Rectal smooth muscle tissue (tissue), 1 donor: ENCODE measurements around the gene KRT80.

ENCODE experiments used
- H3K27ac ChIP-seq: one replicate; pipeline ENCODE4 v1.7.0; 2013; ENCODE audit warnings: low read depth, low read length, inconsistent platforms
- H3K27me3 ChIP-seq: one replicate; pipeline ENCODE4 v1.7.0; 2013; ENCODE audit warnings: low read length; ENCODE audit not compliant: control insufficient read depth, insufficient read depth
- H3K36me3 ChIP-seq: one replicate; pipeline ENCODE4 v1.7.0; 2013; ENCODE audit warnings: low read length; ENCODE audit not compliant: control insufficient read depth, insufficient read depth
- H3K4me1 ChIP-seq: one replicate; pipeline ENCODE4 v1.7.0; 2013; ENCODE audit warnings: low read length; ENCODE audit not compliant: control insufficient read depth, insufficient read depth
- H3K4me3 ChIP-seq: one replicate; pipeline ENCODE4 v1.7.0; 2013; ENCODE audit warnings: low read length
- H3K9ac ChIP-seq: one replicate; pipeline ENCODE4 v1.7.0; 2013; ENCODE audit warnings: low read length

Gene KRT80

DNA sequence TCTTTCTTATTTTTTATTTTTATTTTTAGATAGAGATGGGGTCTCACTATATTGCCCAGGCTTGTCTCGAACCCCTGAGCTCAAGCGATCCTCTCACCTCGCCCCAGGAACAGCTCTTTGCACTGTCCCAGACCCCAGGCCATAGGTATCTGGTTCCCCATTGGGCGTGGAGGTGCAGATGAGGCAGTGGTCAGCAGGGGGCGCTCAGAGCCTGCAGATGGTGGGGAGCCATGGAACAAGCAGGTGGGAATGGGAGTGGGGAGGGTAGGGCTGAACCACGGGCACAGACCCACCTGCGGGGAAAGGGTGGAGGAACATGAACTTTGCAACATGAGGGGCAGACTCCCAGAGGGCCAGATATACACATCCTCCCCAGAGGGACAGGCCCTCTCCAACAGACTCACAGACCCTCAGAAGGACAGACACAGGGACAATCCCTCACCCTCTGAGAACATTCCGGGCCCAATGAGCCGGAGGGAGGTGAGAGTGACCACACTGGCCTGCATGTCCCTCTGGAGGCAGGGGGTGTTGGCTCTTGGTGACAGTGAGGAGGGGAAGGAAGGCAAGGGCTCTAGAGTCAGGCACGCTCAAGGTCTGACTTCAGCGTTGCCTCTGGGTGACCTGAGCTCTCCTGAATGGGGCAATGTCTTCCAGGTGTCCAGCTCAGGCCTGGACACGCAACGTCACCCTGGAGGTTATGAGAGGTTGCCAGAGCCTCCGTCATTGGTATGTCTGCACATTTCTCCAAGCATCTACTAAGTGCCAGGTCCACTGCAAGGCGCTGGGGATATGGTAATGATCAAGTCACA lies 34.9 kb downstream of the KRT80 start:
- H3K9ac ChIP-seq: no peak overlapping the region
- no peaks in the 10 kb centered on the region for H3K4me1 ChIP-seq
- H3K27me3 ChIP-seq: no peaks in the 10 kb centered on the region
- no peak overlapping the region for H3K27ac ChIP-seq
- no peaks in the 10 kb centered on the region for H3K36me3 ChIP-seq
- no peak overlapping the region for H3K4me3 ChIP-seq

DNA sequence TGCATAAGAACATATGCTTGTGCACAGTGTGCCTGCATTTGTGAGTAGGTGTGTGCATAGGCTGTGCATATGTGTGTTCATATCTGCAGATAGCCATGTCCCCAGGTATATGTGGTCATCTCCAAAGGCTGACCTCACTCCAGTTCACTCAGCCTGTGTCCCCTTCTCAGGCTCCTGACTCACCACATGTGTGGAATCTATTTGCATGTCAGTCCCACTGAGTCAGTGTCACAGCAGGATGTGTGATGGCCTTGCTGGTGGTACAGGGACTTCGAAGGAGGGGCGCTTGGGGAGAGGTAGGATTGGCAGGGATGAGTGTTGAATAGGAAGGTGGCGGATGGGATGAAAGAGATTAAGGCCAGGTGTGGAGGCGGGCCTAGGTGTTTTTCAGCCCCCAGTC lies 35.5 kb downstream of the KRT80 start:
- Histone ChIP-seq H3K4me1 (no peaks in the 10 kb centered on the region), H3K36me3 (no peaks in the 10 kb centered on the region), H3K27ac (no peak overlapping the region), H3K27me3 (no peaks in the 10 kb centered on the region), H3K4me3 (no peak overlapping the region), H3K9ac (no peak overlapping the region)

DNA sequence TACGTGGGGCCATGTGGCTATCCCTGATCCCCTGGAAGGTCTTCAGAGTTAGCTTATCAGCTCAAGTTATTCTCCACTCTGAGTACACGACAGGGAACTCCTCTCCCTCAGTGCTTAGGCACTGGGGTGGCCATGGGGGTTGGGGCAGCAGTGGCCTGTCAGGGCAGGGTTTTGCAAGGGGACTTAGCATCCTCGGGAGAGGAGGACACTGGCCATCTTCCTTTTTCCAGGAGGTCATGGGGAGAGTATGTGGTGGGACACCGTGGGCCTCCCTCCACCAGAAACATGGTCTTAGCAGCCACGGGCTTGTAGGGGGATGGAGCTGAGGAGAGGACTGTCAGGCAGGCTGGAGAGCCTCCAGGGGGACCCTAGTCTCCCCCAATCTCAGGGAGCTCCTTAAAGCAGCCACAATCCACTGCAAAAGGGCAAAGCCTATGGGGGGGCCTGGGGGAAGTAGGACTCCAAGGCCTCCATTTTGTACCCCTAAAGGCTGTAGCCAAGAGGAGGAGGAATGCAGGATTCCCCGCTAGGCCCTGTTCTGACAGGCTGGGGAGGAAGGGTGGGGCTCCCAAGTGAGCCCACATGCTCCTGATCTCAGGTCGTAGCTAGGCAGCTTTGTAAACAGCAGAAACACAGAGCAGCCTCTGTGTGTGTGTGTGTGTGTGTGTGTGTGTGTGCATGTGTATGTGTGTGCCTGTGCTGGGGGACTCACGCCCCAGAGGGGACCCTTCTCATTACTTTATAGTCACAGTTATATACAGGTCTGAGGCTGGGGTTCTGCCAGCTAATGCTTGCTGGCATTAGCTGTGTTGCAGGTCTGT lies 36.6 kb downstream of the KRT80 start:
- Histone ChIP-seq H3K4me3 (no peak overlapping the region), H3K27me3 (no peaks in the 10 kb centered on the region), H3K4me1 (no peaks in the 10 kb centered on the region), H3K36me3 (no peaks in the 10 kb centered on the region), H3K9ac (no peak overlapping the region), H3K27ac (no peak overlapping the region)

DNA sequence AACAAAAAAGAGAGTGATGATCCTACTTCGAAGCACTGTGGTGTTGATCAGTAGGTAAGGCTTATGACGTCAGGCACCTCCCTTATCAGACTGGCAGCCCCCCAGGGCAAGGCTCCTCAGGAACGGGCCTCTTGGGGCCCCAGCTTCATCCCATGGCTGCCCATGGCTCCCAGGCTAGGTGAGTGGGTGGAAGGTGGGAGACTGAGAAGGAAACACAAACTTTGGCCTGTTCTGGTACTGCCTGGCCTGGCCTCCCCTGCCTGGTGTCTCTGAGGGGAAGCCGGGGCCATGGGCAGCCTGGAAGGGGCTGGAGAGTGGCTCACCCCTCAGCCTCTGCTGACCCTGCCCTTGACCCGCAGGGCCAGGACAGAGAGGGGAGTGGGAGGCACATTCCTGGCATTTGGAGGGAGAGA lies 38.9 kb downstream of the KRT80 start:
- Histone ChIP-seq H3K4me1 (peaks cover under 1% of the 10 kb centered on the region), H3K36me3 (no peaks in the 10 kb centered on the region), H3K27ac (no peak overlapping the region), H3K27me3 (no peaks in the 10 kb centered on the region), H3K9ac (no peak overlapping the region), H3K4me3 (no peak overlapping the region)

DNA sequence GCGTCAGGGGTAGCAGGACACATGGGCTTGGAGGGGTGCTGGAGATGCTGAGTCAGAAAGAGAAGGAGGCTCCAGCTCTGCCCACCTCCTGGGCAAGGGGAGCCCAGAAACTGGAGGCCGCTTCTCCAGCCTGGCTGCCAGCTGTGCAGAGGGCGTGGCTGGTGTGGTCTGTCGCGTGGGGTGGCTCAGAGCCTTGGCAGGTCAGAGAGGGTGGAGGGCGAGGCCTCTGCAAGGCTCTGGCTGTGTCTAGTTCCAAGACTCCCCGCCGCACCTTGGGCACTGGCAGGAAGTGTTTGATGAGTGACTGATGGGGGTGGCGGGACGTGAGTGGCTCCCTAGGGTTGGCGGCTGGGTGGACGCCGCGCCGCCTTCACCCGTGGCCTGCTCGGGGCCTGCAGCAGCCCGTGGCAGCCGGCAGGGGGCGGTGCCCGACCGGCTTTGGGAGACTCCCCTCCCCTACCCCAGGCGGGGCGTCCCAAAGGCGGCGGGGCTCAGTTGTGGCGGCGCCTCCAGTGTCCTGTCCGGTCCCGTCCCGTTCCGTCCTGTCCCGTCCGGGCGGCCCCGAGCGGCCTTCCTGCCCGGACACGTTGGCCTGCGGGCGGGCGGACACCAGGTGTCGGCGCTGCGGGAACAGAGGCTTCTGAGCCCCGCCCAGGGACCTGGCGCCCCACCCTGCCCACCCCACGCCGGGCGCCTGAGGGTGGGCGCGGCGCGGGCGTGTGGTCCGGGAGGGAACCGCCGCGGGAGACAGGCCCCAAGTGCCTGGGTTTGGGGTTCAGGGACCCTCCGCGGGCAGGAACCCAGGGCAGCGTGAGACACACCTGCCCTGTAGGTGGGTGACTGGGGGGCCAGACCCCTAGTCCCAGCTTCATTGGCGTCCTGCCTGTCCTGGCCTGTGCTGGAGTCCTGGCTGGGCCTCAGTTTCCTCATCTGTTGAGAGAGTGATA lies 39.7 kb downstream of the KRT80 start:
- no peaks in the 10 kb centered on the region for H3K36me3 ChIP-seq
- H3K9ac ChIP-seq: peak overlapping the region; percentile 32
- H3K4me1 ChIP-seq: peaks cover 7% of the 10 kb centered on the region
- H3K27ac ChIP-seq: no peak overlapping the region
- peak overlapping the region; percentile 40 for H3K4me3 ChIP-seq
- H3K27me3 ChIP-seq: no peaks in the 10 kb centered on the region

DNA sequence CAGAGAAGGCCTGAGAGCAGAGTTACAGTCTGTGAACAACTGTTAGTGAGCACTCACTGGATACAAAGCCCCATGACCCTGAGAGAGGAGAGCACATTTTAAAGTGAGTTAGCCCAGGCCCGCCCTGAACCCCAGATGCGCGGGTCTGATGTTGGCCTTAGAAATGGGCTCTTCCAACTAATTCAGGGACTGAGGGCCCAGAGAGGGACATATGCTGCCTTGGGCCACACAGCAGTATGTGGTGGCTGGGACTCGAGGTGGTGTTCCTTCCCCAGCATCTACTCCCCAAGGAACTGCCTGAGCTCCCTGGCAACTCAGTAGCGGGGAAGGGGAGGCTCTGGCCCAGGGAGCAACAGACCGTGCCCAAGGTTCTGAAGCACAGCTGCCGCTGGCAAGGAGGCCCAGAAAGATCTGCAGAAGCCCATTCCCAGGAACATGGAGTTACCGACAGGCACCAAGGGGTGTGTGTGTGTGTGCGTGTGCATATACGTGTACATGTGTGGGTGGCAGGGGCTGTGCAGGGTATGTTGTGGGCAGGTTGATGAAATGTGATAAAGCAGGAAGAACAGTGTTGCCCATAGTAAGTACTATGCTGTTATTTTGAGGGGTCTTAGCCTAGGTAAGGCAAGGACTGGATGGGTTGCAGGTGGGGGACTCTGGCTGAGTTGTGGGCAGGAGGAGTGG lies 40.5 kb downstream of the KRT80 start:
- no peak overlapping the region for H3K27ac ChIP-seq
- H3K27me3 ChIP-seq: no peaks in the 10 kb centered on the region
- H3K36me3 ChIP-seq: no peaks in the 10 kb centered on the region
- H3K9ac ChIP-seq: peak overlapping the region; percentile 32
- H3K4me1 ChIP-seq: peaks cover 12% of the 10 kb centered on the region
- no peak overlapping the region for H3K4me3 ChIP-seq

DNA sequence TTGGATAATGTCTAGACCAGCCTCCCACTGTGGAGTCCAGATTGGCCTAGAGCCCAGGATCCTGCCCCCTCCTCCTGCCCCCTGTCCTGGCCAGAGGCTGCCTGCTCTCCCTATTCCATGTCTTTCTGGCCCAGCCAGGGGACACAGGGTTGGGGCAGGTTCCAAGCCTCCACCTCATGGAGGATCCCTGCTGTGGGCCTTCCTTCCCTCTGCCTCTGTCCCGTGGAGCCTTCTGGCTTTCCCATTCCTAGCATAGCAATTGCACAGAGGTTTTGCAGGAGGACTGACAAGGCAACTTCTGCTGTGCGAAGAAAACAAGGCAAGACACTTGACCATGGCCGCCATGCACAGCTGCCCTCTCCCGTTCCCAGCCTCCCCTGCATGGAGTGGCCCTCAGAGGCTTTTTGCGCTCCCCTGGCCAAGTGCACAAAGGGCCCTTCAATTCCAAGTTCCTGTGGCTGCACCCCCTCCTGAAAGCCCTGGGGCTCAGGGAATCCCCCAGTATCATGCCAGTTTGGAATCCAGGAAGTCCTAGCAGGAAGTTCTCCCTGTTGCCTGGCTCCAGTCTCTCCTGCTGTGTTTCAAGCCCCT lies 42.1 kb downstream of the KRT80 start:
- H3K27me3 ChIP-seq: no peaks in the 10 kb centered on the region
- no peak overlapping the region for H3K27ac ChIP-seq
- H3K9ac ChIP-seq: no peak overlapping the region
- H3K4me1 ChIP-seq: peaks cover 12% of the 10 kb centered on the region
- no peak overlapping the region for H3K4me3 ChIP-seq
- H3K36me3 ChIP-seq: no peaks in the 10 kb centered on the region

DNA sequence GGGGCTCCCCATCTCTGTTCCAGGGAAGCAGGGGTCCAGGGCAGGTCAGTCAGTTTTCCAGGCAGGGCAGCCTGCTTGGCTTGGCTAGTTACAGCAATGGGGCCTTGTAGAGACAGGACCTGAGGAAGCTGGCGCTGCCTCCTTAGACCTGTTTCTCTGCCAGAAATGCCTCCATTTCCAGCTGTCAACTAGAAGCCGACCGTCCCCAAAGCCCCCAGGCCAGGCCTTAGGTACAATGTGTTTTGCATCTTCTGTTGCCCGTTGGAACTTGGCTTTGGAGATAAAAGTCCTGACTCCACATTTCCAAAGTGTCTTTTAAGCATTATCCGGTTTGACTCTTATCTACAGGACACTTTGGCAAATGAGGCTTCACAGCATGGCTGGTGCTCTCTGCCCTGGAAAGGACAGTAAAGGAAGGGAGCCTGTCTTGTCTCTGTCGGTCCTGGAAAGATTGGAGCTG lies 42.6 kb downstream of the KRT80 start:
- peaks cover 12% of the 10 kb centered on the region for H3K4me1 ChIP-seq

DNA sequence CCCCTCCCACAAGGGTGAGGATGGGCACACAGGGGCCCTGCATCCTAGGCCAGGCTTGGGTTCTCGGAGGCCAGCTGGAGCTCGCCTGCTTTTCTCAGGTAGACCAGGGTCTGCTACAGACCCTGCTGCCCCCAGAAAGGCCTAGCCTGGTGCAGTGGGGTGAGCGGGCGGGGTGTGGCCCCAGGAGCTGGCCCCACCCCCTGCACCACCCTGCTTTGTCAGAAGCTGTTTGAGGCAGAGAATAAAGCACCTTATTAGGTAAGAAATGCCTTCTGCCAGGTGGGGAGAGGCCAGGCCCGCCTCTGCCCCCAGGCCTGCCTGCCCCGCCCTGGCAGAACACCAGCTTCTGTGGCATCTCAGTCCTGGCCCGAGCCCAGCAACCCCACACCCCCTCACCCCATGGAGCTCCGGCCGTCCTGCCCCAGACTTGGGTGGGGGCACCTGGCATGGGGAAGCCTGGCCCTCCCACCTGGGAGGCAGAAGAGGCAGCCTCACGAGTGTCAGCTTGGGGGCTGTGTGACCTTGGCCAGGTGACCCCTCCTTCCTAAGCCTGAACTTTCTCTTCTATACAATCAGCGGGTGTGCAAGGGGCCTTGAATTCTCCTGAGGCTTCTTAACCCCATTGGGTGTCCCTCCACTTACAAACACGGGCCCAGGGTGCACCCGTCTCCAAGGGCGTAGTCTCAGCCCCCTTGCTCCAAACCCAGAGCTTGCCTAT lies 43.2 kb downstream of the KRT80 start:
- Histone ChIP-seq H3K27me3 (no peaks in the 10 kb centered on the region), H3K36me3 (no peaks in the 10 kb centered on the region), H3K4me3 (no peak overlapping the region), H3K4me1 (peaks cover 12% of the 10 kb centered on the region), H3K27ac (peak overlapping the region; percentile 15), H3K9ac (peak overlapping the region; percentile 1)

More for the DNA sequence above, 42.6 kb downstream of the KRT80 start:
- Histone ChIP-seq H3K9ac (no peak overlapping the region), H3K4me3 (no peak overlapping the region), H3K27me3 (no peaks in the 10 kb centered on the region), H3K27ac (peak overlapping the region; percentile 15), H3K36me3 (no peaks in the 10 kb centered on the region)

DNA sequence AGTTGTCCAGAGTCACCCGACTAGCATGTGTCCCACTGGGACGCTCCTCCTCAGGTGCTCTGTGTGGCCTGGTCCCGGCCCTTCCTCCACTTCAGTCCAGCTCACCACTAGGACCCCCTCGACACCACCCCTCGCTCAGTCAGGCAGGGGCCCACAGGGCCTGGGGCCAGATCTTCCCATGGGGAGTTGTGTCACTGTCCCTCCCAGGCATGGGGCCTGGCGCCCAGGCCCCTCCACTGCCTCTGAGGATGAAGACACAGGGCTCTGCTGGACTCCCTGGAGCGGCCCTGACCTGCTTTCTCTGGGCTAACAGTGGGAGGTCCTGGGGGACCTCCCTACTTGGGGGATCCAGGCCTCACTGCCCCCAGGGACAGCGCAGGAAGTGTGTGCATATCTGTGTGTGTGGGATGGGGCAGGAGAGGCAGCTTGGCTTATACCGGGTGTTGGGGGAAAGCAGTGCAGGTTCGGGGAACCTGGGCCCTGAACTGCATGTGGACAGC lies 43.8 kb downstream of the KRT80 start:
- peak overlapping the region; percentile 15 for H3K4me3 ChIP-seq
- no peaks in the 10 kb centered on the region for H3K36me3 ChIP-seq
- H3K27me3 ChIP-seq: no peaks in the 10 kb centered on the region
- H3K27ac ChIP-seq: peak overlapping the region; percentile 79
- H3K4me1 ChIP-seq: peaks cover 12% of the 10 kb centered on the region
- peak overlapping the region; percentile 1 for H3K9ac ChIP-seq
